Stimulated activated memory B cell treated with anti-CD40 and anti-IgM and Interleukin-4, amounts not matched to agents 10 μg/mL and 1 μg/mL and 100 μg/mL, for 72 hours (primary cell): Measurements from ENCODE around the gene PRDM15.
A peak's percentile ranks its signal among the peaks of the same experiment; 100 is the strongest.

Experiments
- ATAC-seq: fragments of 150-1000 bp; cut with Tn5 transposase; 2 replicates; pipeline ENCODE4 v1.10.0; 2021
- H3K27ac Mint-ChIP-seq: one replicate; pipeline ENCODE4 v1.8.0; 2022; ENCODE audit warnings: mild to moderate bottlenecking, mixed read lengths
- H3K27me3 Mint-ChIP-seq: one replicate; pipeline ENCODE4 v1.8.0; 2022; ENCODE audit warnings: mixed read lengths
- H3K36me3 Mint-ChIP-seq: one replicate; pipeline ENCODE4 v1.8.0; 2022; ENCODE audit warnings: mixed read lengths
- H3K4me1 Mint-ChIP-seq: one replicate; pipeline ENCODE4 v1.8.0; 2022; ENCODE audit warnings: mixed read lengths
- H3K4me3 Mint-ChIP-seq: one replicate; pipeline ENCODE4 v1.8.0; 2022; ENCODE audit warnings: mild to moderate bottlenecking, moderate library complexity, mixed read lengths
- H3K9me3 Mint-ChIP-seq: one replicate; pipeline ENCODE4 v1.8.0; 2022; ENCODE audit warnings: mixed read lengths

Gene PRDM15

DNA sequence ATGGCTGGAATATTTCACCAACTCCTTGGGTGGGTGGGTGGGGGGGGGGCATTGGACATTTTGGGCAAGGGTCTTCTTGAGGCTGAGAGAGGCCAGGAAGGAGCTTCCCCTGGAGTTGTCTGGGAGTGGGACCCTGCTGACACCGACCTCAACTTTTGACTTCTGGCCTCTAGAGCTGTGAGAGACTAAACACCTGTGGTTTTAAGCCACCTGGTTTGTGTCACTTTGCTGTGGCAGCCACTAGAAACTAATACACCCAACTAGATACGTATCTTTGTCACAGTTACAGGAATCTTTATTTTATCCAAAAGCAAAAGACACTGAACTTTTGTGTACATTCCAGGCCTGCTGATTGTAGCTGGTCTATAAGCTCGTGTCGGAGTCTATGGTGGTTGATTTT lies 102.4 kb downstream of the PRDM15 start:
- H3K4me1 Mint-ChIP-seq, result peaks cover 7% of the 10 kb centered on the region
- H3K9me3 Mint-ChIP-seq, result peaks cover 3% of the 10 kb centered on the region
- no peak for ATAC-seq
- no peaks in the 10 kb centered on the region for H3K36me3 Mint-ChIP-seq
- H3K27ac Mint-ChIP-seq, result no peak overlapping the region
- no peak overlapping the region for H3K4me3 Mint-ChIP-seq
- H3K27me3 Mint-ChIP-seq, result peaks cover 84% of the 10 kb centered on the region

DNA sequence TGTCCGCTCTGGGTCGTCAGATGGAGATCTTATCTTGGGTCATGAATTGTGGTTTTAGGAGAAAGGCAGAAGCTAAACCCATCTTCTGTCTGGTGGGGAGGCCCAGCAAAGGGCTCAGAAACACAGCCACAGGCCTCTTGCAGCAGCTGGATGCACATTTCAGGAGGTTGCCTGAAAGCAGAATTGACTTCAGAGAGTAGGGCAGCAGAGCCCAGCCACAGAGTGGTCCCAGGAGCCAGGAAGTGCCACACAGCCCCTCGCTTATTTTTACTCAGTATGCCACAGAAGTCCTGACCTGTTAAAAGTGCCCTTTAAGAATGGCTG lies 104.0 kb downstream of the PRDM15 start:
- Mint-ChIP-seq H3K4me3 (no peak overlapping the region), H3K36me3 (no peaks in the 10 kb centered on the region), H3K27me3 (peaks cover 90% of the 10 kb centered on the region), H3K4me1 (no peaks in the 10 kb centered on the region), H3K9me3 (no peaks in the 10 kb centered on the region), H3K27ac (no peak overlapping the region)
- no peak for ATAC-seq

GRCh38 chr21:41774467-41775148 lies 104.5 kb downstream of the PRDM15 start:
- no peaks in the 10 kb centered on the region for H3K9me3 Mint-ChIP-seq
- no peaks in the 10 kb centered on the region for H3K36me3 Mint-ChIP-seq
- H3K27ac Mint-ChIP-seq, result no peak overlapping the region
- no peak overlapping the region for H3K4me3 Mint-ChIP-seq
- H3K4me1 Mint-ChIP-seq, result peaks cover 5% of the 10 kb centered on the region
- ATAC-seq, result no peak
- peaks cover 90% of the 10 kb centered on the region for H3K27me3 Mint-ChIP-seq

GRCh38 chr21:41772351-41773080 lies 106.6 kb downstream of the PRDM15 start:
- Mint-ChIP-seq H3K4me1 (peaks cover 26% of the 10 kb centered on the region), H3K4me3 (no peak overlapping the region), H3K27ac (no peak overlapping the region), H3K9me3 (no peaks in the 10 kb centered on the region), H3K27me3 (peaks cover 90% of the 10 kb centered on the region), H3K36me3 (no peaks in the 10 kb centered on the region)
- no peak for ATAC-seq

- no peak overlapping the region for H3K27ac Mint-ChIP-seq
- no peak overlapping the region for H3K4me3 Mint-ChIP-seq
- no peak for ATAC-seq
- H3K36me3 Mint-ChIP-seq, result no peaks in the 10 kb centered on the region
- no peaks in the 10 kb centered on the region for H3K9me3 Mint-ChIP-seq
- peaks cover 32% of the 10 kb centered on the region for H3K4me1 Mint-ChIP-seq
- peaks cover 92% of the 10 kb centered on the region for H3K27me3 Mint-ChIP-seq
These were observed 107.6 kb downstream of the PRDM15 start for GRCh38 chr21:41771625-41771945.

DNA sequence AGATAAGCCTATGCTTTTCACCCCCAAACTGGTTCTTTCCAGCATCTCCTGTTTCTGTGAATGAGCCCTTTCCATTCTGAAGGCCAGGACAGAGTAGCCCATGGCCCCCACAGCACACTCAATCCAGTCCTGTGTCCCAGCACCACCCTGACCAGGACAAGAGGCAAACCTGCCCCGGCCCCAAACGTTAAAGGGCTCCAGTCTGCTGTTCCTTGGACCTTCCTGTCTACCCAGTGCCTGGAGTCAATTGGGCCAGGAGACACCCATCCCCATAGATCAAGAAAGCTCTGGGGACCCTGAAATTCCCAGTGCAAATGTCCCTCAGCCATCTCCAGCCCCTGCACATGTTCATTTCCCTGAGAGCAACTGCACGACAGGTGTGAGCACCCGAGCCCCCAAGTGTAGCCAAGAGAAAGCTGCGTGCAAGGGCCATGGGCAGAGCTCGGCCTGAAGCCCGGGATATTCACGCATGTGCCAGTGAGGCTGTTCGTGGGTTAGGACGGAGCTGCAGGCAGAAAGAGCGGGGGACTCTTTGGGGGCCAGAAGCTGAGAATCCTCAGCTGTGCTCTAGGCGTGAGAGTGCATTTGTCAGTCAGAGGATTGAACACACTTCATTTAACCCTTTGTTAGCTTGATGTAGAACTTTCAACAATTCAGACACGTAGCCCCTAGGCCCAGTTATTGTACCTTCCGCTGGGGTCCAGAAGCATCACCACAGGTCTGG lies 108.1 kb downstream of the PRDM15 start:
- no peak overlapping the region for H3K27ac Mint-ChIP-seq
- ATAC-seq, result no peak
- no peaks in the 10 kb centered on the region for H3K36me3 Mint-ChIP-seq
- H3K27me3 Mint-ChIP-seq, result peaks cover 92% of the 10 kb centered on the region
- no peaks in the 10 kb centered on the region for H3K9me3 Mint-ChIP-seq
- H3K4me3 Mint-ChIP-seq, result no peak overlapping the region
- peaks cover 32% of the 10 kb centered on the region for H3K4me1 Mint-ChIP-seq

DNA sequence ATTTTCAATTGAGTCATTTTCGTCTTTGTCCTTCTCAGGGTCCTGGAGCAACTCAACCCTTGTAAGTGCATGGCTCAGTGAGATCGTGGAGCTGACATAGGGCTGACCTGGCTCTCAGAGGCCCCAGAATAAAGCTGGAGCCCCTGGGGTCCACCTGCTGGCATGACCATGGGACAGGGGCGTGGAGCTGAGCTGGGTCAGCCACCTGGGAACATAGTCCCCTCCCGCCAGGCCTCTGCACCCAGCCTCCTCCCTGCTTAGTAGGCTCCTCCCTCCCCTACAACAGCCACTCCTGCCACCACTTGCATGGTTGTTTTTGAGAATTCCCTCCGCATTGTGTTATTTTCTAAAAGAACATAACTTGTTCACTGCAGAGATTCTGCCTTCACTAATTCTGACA lies 109.2 kb downstream of the PRDM15 start:
- Mint-ChIP-seq H3K36me3 (no peaks in the 10 kb centered on the region), H3K27me3 (peaks cover 88% of the 10 kb centered on the region), H3K9me3 (no peaks in the 10 kb centered on the region), H3K4me3 (no peak overlapping the region), H3K4me1 (peaks cover 32% of the 10 kb centered on the region), H3K27ac (no peak overlapping the region)
- ATAC-seq, result no peak

- H3K4me3 Mint-ChIP-seq, result no peak overlapping the region
- H3K9me3 Mint-ChIP-seq, result no peaks in the 10 kb centered on the region
- H3K27me3 Mint-ChIP-seq, result peaks cover 88% of the 10 kb centered on the region
These were observed 109.6 kb downstream of the PRDM15 start for GRCh38 chr21:41769521-41769920.

DNA sequence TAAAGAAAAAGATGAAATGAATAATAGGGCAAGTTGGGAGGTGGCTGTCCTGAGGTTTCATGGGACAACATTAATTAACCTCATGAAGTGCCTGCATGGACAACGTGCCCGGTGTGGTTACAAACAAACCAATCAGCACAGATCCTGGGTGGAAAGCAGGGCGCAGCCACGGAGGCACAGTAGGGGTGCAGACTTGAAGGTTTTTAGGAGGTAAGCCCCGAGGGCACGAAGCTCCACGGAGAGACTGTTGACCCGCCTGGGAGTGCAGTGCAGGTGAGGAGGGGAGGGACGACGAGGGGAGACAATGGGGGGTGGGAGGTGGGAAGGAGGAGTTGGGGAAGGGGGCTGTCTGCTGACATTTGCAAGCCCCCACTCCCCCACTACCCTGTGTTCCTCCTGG lies 110.0 kb downstream of the PRDM15 start:
- no peak overlapping the region for H3K4me3 Mint-ChIP-seq
- H3K36me3 Mint-ChIP-seq, result no peaks in the 10 kb centered on the region
- H3K27me3 Mint-ChIP-seq, result peaks cover 88% of the 10 kb centered on the region
- no peak overlapping the region for H3K27ac Mint-ChIP-seq
- no peak for ATAC-seq
- H3K4me1 Mint-ChIP-seq, result peaks cover 32% of the 10 kb centered on the region
- no peaks in the 10 kb centered on the region for H3K9me3 Mint-ChIP-seq

More at GRCh38 chr21:41769521-41769920, 109.6 kb downstream of the PRDM15 start:
- H3K36me3 Mint-ChIP-seq, result no peaks in the 10 kb centered on the region
- no peak for ATAC-seq
- no peak overlapping the region for H3K27ac Mint-ChIP-seq
- peaks cover 32% of the 10 kb centered on the region for H3K4me1 Mint-ChIP-seq

DNA sequence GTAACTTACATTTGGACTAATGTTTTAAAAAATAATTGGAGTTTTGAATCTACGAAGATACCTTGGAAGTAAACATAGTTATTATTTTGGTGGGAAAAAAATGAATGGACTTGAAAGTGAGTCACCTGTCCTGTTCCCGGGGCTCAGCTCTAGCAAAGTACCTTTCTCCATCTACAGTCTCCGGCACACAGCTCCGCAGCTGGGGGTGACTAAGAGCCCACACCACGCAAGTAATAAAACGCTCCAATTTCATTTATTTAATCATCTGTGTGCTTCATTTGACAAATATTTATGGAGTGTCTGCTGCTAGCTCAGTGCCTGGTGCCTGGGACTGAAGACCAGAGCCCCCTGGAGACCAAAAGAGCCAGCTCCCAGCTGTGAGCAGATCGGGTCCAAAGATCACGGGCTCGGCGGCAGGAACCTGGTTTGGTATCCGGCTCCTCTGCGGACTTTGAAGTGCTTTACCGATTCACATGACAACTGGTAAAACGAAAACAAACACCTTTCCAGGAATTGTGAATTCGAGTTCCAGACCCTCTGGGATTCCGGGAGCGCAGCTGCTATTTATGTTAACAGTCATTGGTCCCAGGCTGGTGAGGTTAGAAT lies 110.6 kb downstream of the PRDM15 start:
- Mint-ChIP-seq H3K27me3 (peaks cover 89% of the 10 kb centered on the region), H3K9me3 (no peaks in the 10 kb centered on the region), H3K4me1 (peaks cover 32% of the 10 kb centered on the region), H3K4me3 (peak overlapping the region; percentile 32), H3K36me3 (no peaks in the 10 kb centered on the region), H3K27ac (no peak overlapping the region)
- ATAC-seq, result no peak

- ATAC-seq, result no peak
- H3K9me3 Mint-ChIP-seq, result no peaks in the 10 kb centered on the region
- H3K36me3 Mint-ChIP-seq, result no peaks in the 10 kb centered on the region
- H3K4me3 Mint-ChIP-seq, result peak overlapping the region; percentile 55
- H3K4me1 Mint-ChIP-seq, result peaks cover 32% of the 10 kb centered on the region
- peak overlapping the region; percentile 29 for H3K27ac Mint-ChIP-seq
- peaks cover 89% of the 10 kb centered on the region for H3K27me3 Mint-ChIP-seq
These were observed 111.3 kb downstream of the PRDM15 start for GRCh38 chr21:41767606-41768436.

GRCh38 chr21:41766883-41767605 lies 112.1 kb downstream of the PRDM15 start, which contains the start of gene RIPK4:
Gene RIPK4 (minus strand): TSS chr21:41767052. CDS start chr21:41767041, 11 bp downstream.
- H3K36me3 Mint-ChIP-seq, result no peaks in the 10 kb centered on the region
- peaks cover 89% of the 10 kb centered on the region for H3K27me3 Mint-ChIP-seq

GRCh38 chr21:41765973-41766882 lies 112.9 kb downstream of the PRDM15 start:
- H3K36me3 Mint-ChIP-seq, result no peaks in the 10 kb centered on the region
- H3K27ac Mint-ChIP-seq, result no peak overlapping the region
- peaks cover 46% of the 10 kb centered on the region for H3K4me1 Mint-ChIP-seq
- peaks cover 89% of the 10 kb centered on the region for H3K27me3 Mint-ChIP-seq
- no peak overlapping the region for H3K4me3 Mint-ChIP-seq
- ATAC-seq, result no peak
- no peaks in the 10 kb centered on the region for H3K9me3 Mint-ChIP-seq

More at GRCh38 chr21:41766883-41767605, 112.1 kb downstream of the PRDM15 start, which contains the start of gene RIPK4:
- no peak for ATAC-seq
- peak within 1 kb of the TSS; percentile 29 for H3K27ac Mint-ChIP-seq
- H3K4me1 Mint-ChIP-seq, result peaks cover 38% of the 10 kb centered on the region
- peak within 1 kb of the TSS; percentile 55 for H3K4me3 Mint-ChIP-seq
- H3K9me3 Mint-ChIP-seq, result no peaks in the 10 kb centered on the region
